WERI-Rb-1 (cell line): ENCODE results near the gene RBM26.
"Not testable (repeated sequence)": the region's sequence is repeated elsewhere in the genome, so short reads cannot be mapped to it uniquely, and the experiment has no call there.

Experiments
- DNase-seq: peaks from one replicate; pipeline ENCODE4 v3.0.0-alpha.2; 2020
- H3K27ac ChIP-seq: fragments of 250-450 bp; sonication (Bioruptor Pico); 2 replicates; pipeline ENCODE4 v1.5.1; 2020; ENCODE audit warnings: mild to moderate bottlenecking, moderate library complexity
- H3K27me3 ChIP-seq: fragments of 250-450 bp; sonication (Bioruptor Pico); 2 replicates; pipeline ENCODE4 v1.5.1; 2021; ENCODE audit warnings: mild to moderate bottlenecking, low read depth, moderate library complexity; ENCODE audit not compliant: insufficient read depth, severe bottlenecking
- H3K36me3 ChIP-seq: fragments of 250-450 bp; sonication (Bioruptor Pico); 2 replicates; pipeline ENCODE4 v1.5.1; 2020; ENCODE audit warnings: mild to moderate bottlenecking, moderate library complexity
- H3K4me3 ChIP-seq: 2 replicates; pipeline ENCODE4 v1.5.1; 2011; ENCODE audit warnings: low read depth, mild to moderate bottlenecking, control low read depth, low read length
- H3K9me3 ChIP-seq: fragments of 250-450 bp; sonication (Bioruptor Pico); 2 replicates; pipeline ENCODE4 v1.5.1; 2021; ENCODE audit warnings: mild to moderate bottlenecking, moderate library complexity; ENCODE audit not compliant: severe bottlenecking
- CTCF ChIP-seq: IDR thresholded peaks from 2 replicates; pipeline ENCODE4 v1.5.1; 2011; ENCODE audit warnings: low read depth, mild to moderate bottlenecking, control low read depth, inconsistent platforms, low read length

Gene RBM26

GRCh38 chr13:79283742-79284141 lies 122.3 kb downstream of the RBM26 start:
- H3K27ac ChIP-seq = no peak overlapping the region
- no peaks in the 10 kb centered on the region for H3K9me3 ChIP-seq
- no peak for DNase-seq
- no peak for TF ChIP-seq CTCF
- no peak overlapping the region for H3K4me3 ChIP-seq
- no peaks in the 10 kb centered on the region for H3K36me3 ChIP-seq
- no peaks in the 10 kb centered on the region for H3K27me3 ChIP-seq

- Histone ChIP-seq H3K36me3 (no peaks in the 10 kb centered on the region), H3K27ac (no peak overlapping the region), H3K27me3 (no peaks in the 10 kb centered on the region), H3K4me3 (no peak overlapping the region), H3K9me3 (no peaks in the 10 kb centered on the region)
- TF ChIP-seq CTCF = no peak
- DNase-seq = no peak
These were observed 123.1 kb downstream of the RBM26 start for GRCh38 chr13:79282976-79283375.

- no peak overlapping the region for H3K27ac ChIP-seq
These were observed 123.5 kb downstream of the RBM26 start for GRCh38 chr13:79282508-79282907.

GRCh38 chr13:79281339-79281747 lies 124.7 kb downstream of the RBM26 start:
- no peaks in the 10 kb centered on the region for H3K9me3 ChIP-seq
- no peak for DNase-seq
- H3K27ac ChIP-seq = no peak overlapping the region
- TF ChIP-seq CTCF = no peak
- H3K27me3 ChIP-seq = no peaks in the 10 kb centered on the region
- no peak overlapping the region for H3K4me3 ChIP-seq
- no peaks in the 10 kb centered on the region for H3K36me3 ChIP-seq

More at GRCh38 chr13:79282508-79282907, 123.5 kb downstream of the RBM26 start:
- no peak for TF ChIP-seq CTCF
- Histone ChIP-seq H3K9me3 (no peaks in the 10 kb centered on the region), H3K4me3 (no peak overlapping the region), H3K27me3 (no peaks in the 10 kb centered on the region), H3K36me3 (no peaks in the 10 kb centered on the region)
- DNase-seq = no peak

- DNase-seq, H3K27me3 ChIP-seq: not testable (repeated sequence)
These were observed 126.3 kb downstream of the RBM26 start for GRCh38 chr13:79279735-79280134.

GRCh38 chr13:79273045-79273444 lies 133.0 kb downstream of the RBM26 start:
- no peak overlapping the region for H3K27ac ChIP-seq
- no peaks in the 10 kb centered on the region for H3K27me3 ChIP-seq
- TF ChIP-seq CTCF = no peak
- no peak overlapping the region for H3K4me3 ChIP-seq
- DNase-seq = no peak
- no peaks in the 10 kb centered on the region for H3K9me3 ChIP-seq
- H3K36me3 ChIP-seq = no peaks in the 10 kb centered on the region

More at GRCh38 chr13:79279735-79280134, 126.3 kb downstream of the RBM26 start:
- not testable (repeated sequence) for H3K36me3 ChIP-seq, H3K27ac ChIP-seq, H3K4me3 ChIP-seq, H3K9me3 ChIP-seq
